Neural crest cell (in vitro differentiated cells): ENCODE results near the gene PVALEF. TPM values are rescaled to one million over a fixed set of nuclear protein-coding genes. Genes with fewer than 3 reads are reported as not detected.

Experiments used
- DNase-seq: peaks from one replicate; pipeline ENCODE4 v3.0.0; 2021; ENCODE audit warnings: low read depth, mixed read lengths, low spot score
- H3K27ac Mint-ChIP-seq: one replicate; pipeline ENCODE4 v1.8.0; 2021; ENCODE audit warnings: mild to moderate bottlenecking, mixed read lengths; ENCODE audit not compliant: unreplicated experiment
- H3K27me3 Mint-ChIP-seq: 2 replicates; pipeline ENCODE4 v1.8.0; 2021; ENCODE audit warnings: low read depth, mild to moderate bottlenecking, mixed read lengths
- H3K36me3 Mint-ChIP-seq: 2 replicates; pipeline ENCODE4 v1.8.0; 2021; ENCODE audit warnings: low read depth, mild to moderate bottlenecking, mixed read lengths
- H3K4me1 Mint-ChIP-seq: 2 replicates; pipeline ENCODE4 v1.8.0; 2021; ENCODE audit warnings: mixed read lengths
- H3K4me3 Mint-ChIP-seq: one replicate; pipeline ENCODE4 v1.8.0; 2021; ENCODE audit warnings: mild to moderate bottlenecking, mixed read lengths
- H3K9me3 Mint-ChIP-seq: 2 replicates; pipeline ENCODE4 v1.8.0; 2021; ENCODE audit warnings: mixed read lengths
- total RNA-seq: library from RNA; stranded (reverse); gene quantifications from 2 replicates; pipeline ENCODE4 v1.2.1, GENCODE V29; 2021
- TF ChIP-seq, protein P1 (sequence below): fragments of 200-600 bp; sonication (generic); conservative IDR thresholded peaks from 2 replicates; pipeline ENCODE4 v1.5.0; 2021; ENCODE audit warnings: antibody characterized with exemption, mild to moderate bottlenecking

Gene PVALEF
- total RNA-seq, 1 donor from 2014 or later: not detected

DNA sequence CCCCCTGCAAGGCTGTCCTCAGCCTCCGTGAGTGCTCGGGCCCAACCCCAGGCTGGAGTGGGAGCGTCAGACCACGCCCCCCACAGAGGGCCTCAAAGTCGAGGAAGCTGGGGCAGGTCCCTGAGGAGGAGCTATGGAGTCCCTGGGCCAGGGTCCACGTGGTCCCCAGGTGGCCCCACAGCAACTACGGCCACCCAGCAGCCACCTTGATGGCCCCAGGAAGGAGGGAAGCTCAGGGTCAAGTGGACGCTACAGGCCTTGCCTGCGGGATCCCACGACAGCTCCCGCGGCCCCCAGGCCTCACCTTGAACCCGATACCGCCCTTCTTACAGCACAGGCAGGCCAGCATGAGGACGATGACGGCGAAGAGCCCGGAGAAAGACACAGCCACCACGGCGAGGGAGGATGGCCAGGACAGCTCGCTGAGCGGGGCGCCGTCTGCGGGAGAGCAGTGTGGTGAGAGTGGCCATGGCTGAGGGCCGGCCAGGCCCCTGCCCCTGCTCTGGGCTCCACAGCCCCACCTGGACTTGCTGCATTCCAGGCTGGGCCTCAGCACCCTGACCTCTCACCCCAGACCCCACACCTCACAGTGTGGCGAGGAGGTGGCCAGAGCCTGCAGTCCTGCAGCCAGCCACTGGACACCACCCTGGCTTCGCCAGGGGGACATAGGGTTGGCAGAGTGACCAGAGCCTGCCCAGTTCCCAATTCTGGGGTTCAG is 31.1 kb upstream of the PVALEF start:
- Mint-ChIP-seq H3K36me3 (no peaks in the 10 kb centered on the region), H3K4me1 (peaks cover 4% of the 10 kb centered on the region), H3K27me3 (no peaks in the 10 kb centered on the region), H3K27ac (peak overlapping the region; percentile 43), H3K4me3 (no peak overlapping the region), H3K9me3 (peaks cover 8% of the 10 kb centered on the region)
- TF ChIP-seq, protein P1, sequence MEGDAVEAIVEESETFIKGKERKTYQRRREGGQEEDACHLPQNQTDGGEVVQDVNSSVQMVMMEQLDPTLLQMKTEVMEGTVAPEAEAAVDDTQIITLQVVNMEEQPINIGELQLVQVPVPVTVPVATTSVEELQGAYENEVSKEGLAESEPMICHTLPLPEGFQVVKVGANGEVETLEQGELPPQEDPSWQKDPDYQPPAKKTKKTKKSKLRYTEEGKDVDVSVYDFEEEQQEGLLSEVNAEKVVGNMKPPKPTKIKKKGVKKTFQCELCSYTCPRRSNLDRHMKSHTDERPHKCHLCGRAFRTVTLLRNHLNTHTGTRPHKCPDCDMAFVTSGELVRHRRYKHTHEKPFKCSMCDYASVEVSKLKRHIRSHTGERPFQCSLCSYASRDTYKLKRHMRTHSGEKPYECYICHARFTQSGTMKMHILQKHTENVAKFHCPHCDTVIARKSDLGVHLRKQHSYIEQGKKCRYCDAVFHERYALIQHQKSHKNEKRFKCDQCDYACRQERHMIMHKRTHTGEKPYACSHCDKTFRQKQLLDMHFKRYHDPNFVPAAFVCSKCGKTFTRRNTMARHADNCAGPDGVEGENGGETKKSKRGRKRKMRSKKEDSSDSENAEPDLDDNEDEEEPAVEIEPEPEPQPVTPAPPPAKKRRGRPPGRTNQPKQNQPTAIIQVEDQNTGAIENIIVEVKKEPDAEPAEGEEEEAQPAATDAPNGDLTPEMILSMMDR: no peak
- DNase-seq: no peak

GRCh38 chr17:81135505-81136278 is 29.6 kb upstream of the PVALEF start:
- peaks cover 8% of the 10 kb centered on the region for H3K9me3 Mint-ChIP-seq
- no peak overlapping the region for H3K4me3 Mint-ChIP-seq
- peak overlapping the region; percentile 81 for H3K27ac Mint-ChIP-seq
- no peaks in the 10 kb centered on the region for H3K4me1 Mint-ChIP-seq
- TF ChIP-seq, protein P1: no peak
- no peaks in the 10 kb centered on the region for H3K27me3 Mint-ChIP-seq
- DNase-seq: no peak
- H3K36me3 Mint-ChIP-seq: no peaks in the 10 kb centered on the region

- no peak overlapping the region for H3K27ac Mint-ChIP-seq
- no peaks in the 10 kb centered on the region for H3K36me3 Mint-ChIP-seq
- H3K4me1 Mint-ChIP-seq: no peaks in the 10 kb centered on the region
- H3K4me3 Mint-ChIP-seq: no peak overlapping the region
- peaks cover 8% of the 10 kb centered on the region for H3K9me3 Mint-ChIP-seq
- TF ChIP-seq, protein P1: no peak
- no peaks in the 10 kb centered on the region for H3K27me3 Mint-ChIP-seq
- no peak for DNase-seq
These were observed 28.9 kb upstream of the PVALEF start for GRCh38 chr17:81136366-81136765.

- Mint-ChIP-seq H3K27ac (no peak overlapping the region), H3K27me3 (no peaks in the 10 kb centered on the region), H3K4me3 (no peak overlapping the region), H3K4me1 (no peaks in the 10 kb centered on the region), H3K36me3 (no peaks in the 10 kb centered on the region), H3K9me3 (peaks cover 8% of the 10 kb centered on the region)
- TF ChIP-seq, protein P1: no peak
- DNase-seq: no peak
These were observed 28.1 kb upstream of the PVALEF start for GRCh38 chr17:81137248-81137647.

- no peaks in the 10 kb centered on the region for H3K27me3 Mint-ChIP-seq
- TF ChIP-seq, protein P1: no peak
- H3K36me3 Mint-ChIP-seq: no peaks in the 10 kb centered on the region
- no peak overlapping the region for H3K27ac Mint-ChIP-seq
- no peaks in the 10 kb centered on the region for H3K4me1 Mint-ChIP-seq
- peaks cover 8% of the 10 kb centered on the region for H3K9me3 Mint-ChIP-seq
- no peak overlapping the region for H3K4me3 Mint-ChIP-seq
- no peak for DNase-seq
These were observed 27.2 kb upstream of the PVALEF start for GRCh38 chr17:81138083-81138482.
